Left cardiac atrium (tissue), 4 donors: ENCODE results near the gene ECE2. TPM values are rescaled to one million over a fixed set of nuclear protein-coding genes. Genes with fewer than 3 reads are reported as not detected.
"Not testable (repeated sequence)": the region's sequence is repeated elsewhere in the genome, so short reads cannot be mapped to it uniquely, and the experiment has no call there.

ENCODE experiments used
- ATAC-seq, 2 donors: fragments of 200-7000 bp; cut with Tn5 transposase; one replicate each; pipeline ENCODE4 v1.9.1; 2020; ENCODE audit warnings: mild to moderate bottlenecking in 2 of 2, moderate library complexity in 2 of 2
- DNase-seq: peaks from one replicate; pipeline ENCODE4 v3.0.0-alpha.2; 2020
- intact Hi-C, 2 donors: fragments of 100-400 bp; cut with DNase I; formaldehyde crosslinking; loops; one replicate each; pipeline versions ENCODE4 v1.14.1 to v1.15.1; 2022 to 2023
- total RNA-seq, 2 donors: library from RNA; stranded (reverse); fragmentation: NEBNext Ultra II Directional; extraction: Animal tissue kit (Norgen Biotek cat#: 25700); gene quantifications; one replicate each; pipeline ENCODE4 v1.2.1, GENCODE V29; 2021
- donor health status: DM: no; HTN: yes; CAD: no.
- donor health status: DM: no; HTN: yes; CAD: no; lungs with severe emphysema.
- donor health status: DM: yes; HTN: yes; CAD: no.
- donor health status: Dilated cardiomyopathy.

The ECE2 gene
- total RNA-seq, 2 donors from 2014 or later = 1.1 TPM; not detected in 1

GRCh38 chr3:184260724-184261269 is 15.0 kb upstream of the ECE2 start:
- no peak for ATAC-seq
- intact Hi-C loops = no loop called here
- no peak for DNase-seq

DNA sequence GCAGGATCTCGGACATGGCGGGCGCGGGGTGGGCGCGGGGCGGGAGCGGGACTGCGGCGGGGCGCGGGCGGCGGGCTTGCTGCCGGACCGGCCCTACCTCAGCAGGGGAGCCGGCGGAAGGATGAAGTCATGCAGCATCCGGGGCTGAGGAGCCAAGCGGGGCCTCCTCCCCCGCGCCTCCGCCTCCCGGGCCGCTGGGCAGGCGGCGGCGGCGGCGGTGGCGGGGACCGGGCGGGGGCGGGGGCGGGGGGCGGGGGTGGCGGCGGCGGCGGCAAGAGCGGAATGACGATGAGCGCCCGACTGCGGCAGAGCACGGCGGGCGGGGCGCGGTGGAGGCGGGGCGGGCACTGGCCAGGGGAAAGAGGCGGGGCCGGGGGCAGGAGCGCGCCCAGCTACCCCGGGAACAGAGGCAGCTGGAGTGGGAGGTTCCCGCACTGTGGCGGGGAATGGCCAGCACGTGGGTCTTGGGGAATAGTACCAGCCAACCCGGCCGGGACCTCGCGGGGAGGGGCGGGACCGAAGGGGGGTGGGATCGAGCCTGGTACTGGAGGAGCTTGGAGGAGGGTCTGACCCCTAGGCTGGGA is 14.5 kb upstream of the ECE2 start, which contains the start of gene CAMK2N2:
Gene CAMK2N2 (minus strand): TSS at position 284 of the 584 bp plus-strand sequence. CDS start 268 bp downstream, at position 16.
- ATAC-seq = peak; percentile 53 to 88
- peak; percentile 68 for DNase-seq
- intact Hi-C loops = no loop called here

- ATAC-seq = peak in 1 of 2 donors; percentile 25
- intact Hi-C loops = no loop called here
Observed at GRCh38 chr3:184261854-184262763, 13.7 kb upstream of the ECE2 start.

GRCh38 chr3:184262764-184263179 is 13.1 kb upstream of the ECE2 start:
- DNase-seq (no peak), ATAC-seq (no peak)
- intact Hi-C loops = no loop called here

More at GRCh38 chr3:184261854-184262763, 13.7 kb upstream of the ECE2 start:
- no peak for DNase-seq

DNA sequence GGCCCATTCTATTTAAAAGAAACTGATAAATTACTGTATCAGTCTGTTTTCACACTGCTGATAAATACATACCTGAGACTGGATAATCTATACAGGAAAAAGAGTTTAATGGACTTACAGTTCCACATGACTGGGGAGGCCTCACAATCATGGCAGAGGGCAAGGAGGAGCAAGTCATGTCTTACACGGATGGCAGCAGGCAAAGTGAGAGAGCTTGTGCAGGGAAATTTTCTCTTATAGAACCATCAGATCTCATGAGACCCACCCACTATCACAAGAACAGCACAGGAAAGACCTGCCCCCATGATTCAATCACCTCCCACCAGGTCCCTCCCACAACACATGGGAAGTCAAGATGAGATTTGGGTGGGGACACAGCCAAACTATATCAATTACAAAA is 8.6 kb upstream of the ECE2 start:
- DNase-seq, intact Hi-C loops, ATAC-seq: not testable (repeated sequence)

DNA sequence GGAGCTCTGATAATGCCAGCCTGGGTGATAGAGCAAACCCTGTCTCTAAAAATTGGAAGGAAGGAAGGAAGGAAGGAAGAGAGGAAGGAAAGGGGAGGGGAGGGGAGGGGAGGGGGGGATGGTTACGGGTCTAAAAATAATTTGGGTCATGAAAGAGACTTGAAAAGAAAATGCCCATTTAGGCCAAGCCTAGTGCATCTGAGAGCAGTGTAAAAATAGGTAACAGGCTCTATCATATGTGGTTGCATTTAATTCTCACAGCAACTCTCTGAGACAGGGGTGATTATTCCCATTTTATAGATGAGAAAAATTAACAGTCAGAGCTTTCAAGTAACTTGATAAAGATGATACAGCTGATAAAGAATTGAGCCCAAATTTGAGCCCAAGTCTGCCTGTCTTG is 3.6 kb upstream of the ECE2 start:
- ATAC-seq = no peak
- intact Hi-C loops = no loop called here
- no peak for DNase-seq

DNA sequence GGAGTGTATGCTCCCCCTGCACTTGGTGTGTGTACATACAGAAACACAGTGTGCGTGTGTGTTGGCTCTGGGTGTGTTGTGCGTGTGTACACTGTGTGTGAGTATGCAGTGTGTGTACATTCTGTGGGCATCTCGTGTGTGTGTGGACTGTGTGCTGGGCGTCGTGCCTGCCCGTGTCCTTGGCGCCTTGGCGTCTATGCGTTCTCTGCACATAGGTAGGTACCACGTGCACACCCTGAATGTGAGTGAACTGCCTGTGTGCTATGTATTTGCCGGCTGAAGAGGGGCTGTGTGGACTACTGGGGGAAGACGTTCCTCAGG is 481 bp upstream of the ECE2 start:
- DNase-seq (no peak), ATAC-seq (no peak)
- intact Hi-C loops = no loop called here

- intact Hi-C loops = no loop called here
- no peak for ATAC-seq
- DNase-seq = no peak
Observed at GRCh38 chr3:184277366-184277765, 1.5 kb downstream of the ECE2 start.

GRCh38 chr3:184282941-184283340 is 7.1 kb downstream of the ECE2 start:
- no peak for ATAC-seq
- intact Hi-C loops = no loop called here
- DNase-seq = no peak

- no peak for DNase-seq
- intact Hi-C loops = no loop called here
- no peak for ATAC-seq
Observed at GRCh38 chr3:184283681-184284080, 7.9 kb downstream of the ECE2 start.

- ATAC-seq = peak; percentile 69 to 78
- DNase-seq = peak; percentile 72
- intact Hi-C loops = loop anchor here in 1 of 2 donors (5.0 kb wide), 1 partner anchor 387 kb away; no protein-coding TSS in a partner anchor
Observed at GRCh38 chr3:184284696-184285095, 8.9 kb downstream of the ECE2 start.

DNA sequence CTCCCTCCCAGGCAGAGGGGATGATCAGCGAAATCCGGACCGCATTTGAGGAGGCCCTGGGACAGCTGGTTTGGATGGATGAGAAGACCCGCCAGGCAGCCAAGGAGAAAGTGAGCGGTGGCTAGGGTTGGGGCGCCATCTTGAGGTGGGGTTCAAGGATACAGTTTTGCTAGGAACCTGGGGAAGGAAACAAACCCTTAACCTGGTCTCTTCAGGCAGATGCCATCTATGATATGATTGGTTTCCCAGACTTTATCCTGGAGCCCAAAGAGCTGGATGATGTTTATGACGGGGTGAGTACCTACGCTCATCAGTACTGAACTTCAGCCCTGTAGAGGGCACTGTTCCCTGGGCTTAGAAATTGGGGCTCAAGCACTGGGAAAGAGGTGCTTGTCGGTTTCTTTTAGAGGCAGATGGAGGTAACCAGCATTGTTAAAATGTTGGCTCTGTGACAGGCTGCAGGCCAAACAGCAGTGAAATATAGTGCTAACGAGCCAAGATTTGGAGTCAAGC is 13.7 kb downstream of the ECE2 start:
- DNase-seq (peak; percentile 42), ATAC-seq (peak; percentile 21 to 52)
- intact Hi-C loops = loop anchor here in 1 of 2 donors (5.0 kb wide), 1 partner anchor 392 kb away; no protein-coding TSS in a partner anchor

GRCh38 chr3:184290331-184290730 is 14.5 kb downstream of the ECE2 start:
- intact Hi-C loops = no loop called here
- DNase-seq = no peak
- ATAC-seq = no peak

DNA sequence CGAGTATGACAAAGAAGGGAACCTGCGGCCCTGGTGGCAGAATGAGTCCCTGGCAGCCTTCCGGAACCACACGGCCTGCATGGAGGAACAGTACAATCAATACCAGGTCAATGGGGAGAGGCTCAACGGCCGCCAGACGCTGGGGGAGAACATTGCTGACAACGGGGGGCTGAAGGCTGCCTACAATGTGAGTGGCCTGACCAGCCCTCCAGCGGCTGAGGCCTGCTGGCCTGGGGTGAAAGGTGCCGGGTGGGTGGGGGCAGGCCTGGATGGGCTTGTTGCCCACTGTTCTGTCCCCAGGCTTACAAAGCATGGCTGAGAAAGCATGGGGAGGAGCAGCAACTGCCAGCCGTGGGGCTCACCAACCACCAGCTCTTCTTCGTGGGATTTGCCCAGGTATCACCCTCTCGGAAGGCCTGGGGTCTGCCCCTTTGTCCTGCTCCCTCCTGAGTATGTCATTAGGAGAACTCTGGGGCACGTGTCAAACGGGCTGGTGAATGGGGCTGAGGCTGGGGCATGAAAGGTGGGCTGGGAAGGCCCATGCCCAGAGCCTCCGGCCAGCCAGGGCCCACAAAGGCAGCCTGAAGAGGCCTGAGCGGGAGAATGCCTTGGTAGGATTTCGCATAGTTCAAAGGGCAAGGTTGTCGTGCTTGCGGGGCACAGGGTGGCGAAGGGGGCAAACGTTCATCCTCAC is 15.4 kb downstream of the ECE2 start:
- DNase-seq (no peak), ATAC-seq (no peak)
- intact Hi-C loops = no loop called here

- no peak for DNase-seq
- intact Hi-C loops = no loop called here
- ATAC-seq = no peak
Observed at GRCh38 chr3:184291738-184292445, 16.1 kb downstream of the ECE2 start.

DNA sequence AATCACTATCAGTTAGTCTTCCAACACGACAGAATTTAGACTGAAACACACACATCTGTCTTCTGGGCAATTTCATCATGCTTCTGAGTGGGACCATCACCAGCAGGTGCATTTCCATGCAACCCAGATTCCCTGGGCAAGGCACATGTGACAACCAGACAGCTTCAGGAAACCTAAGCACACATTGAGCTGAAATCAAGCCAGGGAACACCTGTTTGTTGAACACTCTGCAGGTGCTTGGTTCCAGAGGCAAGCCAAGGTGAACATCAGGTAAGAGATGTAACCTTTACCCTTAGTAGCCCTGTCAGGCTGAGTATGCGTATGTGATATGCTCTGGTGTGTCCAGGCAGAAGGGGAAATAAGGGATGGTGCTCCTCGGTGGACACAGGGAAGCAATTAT is 19.9 kb downstream of the ECE2 start:
- ATAC-seq = no peak
- intact Hi-C loops = no loop called here
- DNase-seq = no peak

- intact Hi-C loops = no loop called here
- ATAC-seq (no peak), DNase-seq (no peak)
Observed at GRCh38 chr3:184296616-184297015, 20.8 kb downstream of the ECE2 start.

- intact Hi-C loops = no loop called here
- ATAC-seq = peak; percentile 99
Observed at GRCh38 chr3:184298759-184299487, 23.1 kb downstream of the ECE2 start, which contains the start of gene PSMD2. PSMD2 (plus strand) TSS chr3:184299241; CDS start chr3:184299267, 26 bp downstream.

More at GRCh38 chr3:184298759-184299487, 23.1 kb downstream of the ECE2 start, which contains the start of gene PSMD2:
- DNase-seq = peak; percentile 99
